ENCODE data around the gene FOXR1.
"Not testable (repeated sequence)": the region's sequence is repeated elsewhere in the genome, so short reads cannot be mapped to it uniquely, and the experiment has no call there.

The FOXR1 gene

DNA sequence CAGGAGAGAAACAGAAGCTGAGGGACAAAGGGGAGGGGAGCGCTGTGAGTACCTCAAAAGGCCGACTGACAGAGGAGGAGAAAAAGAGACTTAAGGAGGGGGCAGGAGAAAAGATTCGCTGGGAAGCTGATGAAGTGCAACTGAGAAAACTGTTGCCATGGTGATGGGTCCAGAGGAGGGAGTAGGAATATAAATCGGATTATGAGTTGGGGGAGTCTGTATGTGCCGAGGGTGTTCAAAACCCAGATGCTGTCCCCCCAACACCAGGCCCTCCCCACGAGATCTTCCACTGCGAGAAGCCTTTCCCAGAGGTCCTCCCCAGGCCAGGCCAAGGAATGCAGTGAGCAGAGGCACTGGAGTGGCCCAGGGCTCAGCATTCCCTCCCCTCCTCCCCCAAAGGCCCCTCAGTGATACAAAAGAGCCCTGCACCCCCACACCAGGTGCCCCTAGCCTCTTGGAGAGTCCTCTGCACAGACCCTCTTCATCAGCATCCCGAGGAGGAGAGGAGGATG lies 32.1 kb upstream of the FOXR1 start:
- DNase-seq = no peak
- in situ Hi-C loops (cut with MboI; ENCODE audit: low pct_unique_long_range_greater_than_20kb, low sequenced_read_pairs) = no loop called here

DNA sequence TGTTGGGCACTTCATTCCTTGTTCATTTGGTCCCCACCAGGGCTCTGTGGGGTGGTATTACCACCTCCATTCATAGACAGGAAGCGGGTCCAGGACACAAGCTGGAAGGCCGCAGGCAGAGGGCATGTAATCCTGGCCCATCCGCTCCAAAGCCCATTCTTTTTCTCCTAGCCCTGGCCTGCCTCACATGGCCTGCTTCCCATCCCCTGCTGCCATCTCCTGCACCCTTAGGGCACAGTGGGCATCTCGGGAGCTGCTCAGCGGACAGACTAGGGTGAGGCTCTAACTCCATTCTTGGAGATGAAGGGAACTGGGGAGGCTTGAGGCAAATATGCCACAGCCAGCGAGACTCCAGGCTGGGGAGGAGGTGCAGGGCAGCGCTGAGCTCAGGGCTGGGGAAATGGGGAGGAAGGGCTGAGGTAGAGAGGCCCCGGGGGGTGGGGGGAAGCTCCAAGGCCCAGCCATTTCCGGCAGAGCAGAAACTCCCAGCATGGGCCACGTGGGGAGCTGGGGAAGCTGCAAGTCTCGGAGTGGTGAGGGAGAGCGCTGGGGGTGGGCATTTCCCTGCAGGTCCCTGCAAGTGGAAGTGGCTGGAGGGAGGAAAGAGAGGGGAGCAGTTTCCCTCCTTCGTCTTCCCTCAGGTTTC lies 31.5 kb upstream of the FOXR1 start:
- in situ Hi-C loops (cut with MboI; ENCODE audit: low pct_unique_long_range_greater_than_20kb, low sequenced_read_pairs) = no loop called here
- DNase-seq = peak; percentile 91

- no peak for DNase-seq
- in situ Hi-C loops (cut with MboI; ENCODE audit: low pct_unique_long_range_greater_than_20kb, low sequenced_read_pairs) = no loop called here
These were observed 24.5 kb upstream of the FOXR1 start for GRCh38 chr11:118947091-118947490.

DNA sequence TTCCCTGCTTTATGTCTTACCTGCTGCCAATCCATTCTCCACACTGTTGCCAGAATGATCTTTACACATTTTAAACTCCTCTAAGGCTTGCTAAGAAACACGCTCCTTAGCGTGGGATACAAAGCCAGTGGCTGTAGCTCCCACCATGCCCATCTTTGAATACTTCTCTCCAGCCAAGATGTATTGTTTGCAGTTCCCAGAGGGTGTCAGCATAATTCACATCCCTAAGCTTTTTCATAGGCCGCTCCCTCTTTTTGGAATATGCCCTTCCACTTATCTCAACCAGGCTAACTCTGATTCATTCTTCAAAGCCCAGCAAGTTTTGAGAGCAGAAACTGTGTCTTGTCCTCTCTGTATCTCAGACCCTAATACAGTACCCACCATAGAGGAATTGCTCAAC lies 23.6 kb upstream of the FOXR1 start:
- DNase-seq = no peak
- in situ Hi-C loops (cut with MboI; ENCODE audit: low pct_unique_long_range_greater_than_20kb, low sequenced_read_pairs) = no loop called here

GRCh38 chr11:118953265-118953664 lies 18.3 kb upstream of the FOXR1 start:
- DNase-seq = peak; percentile 25
- in situ Hi-C loops (cut with MboI; ENCODE audit: low pct_unique_long_range_greater_than_20kb, low sequenced_read_pairs) = no loop called here

- in situ Hi-C loops (cut with MboI; ENCODE audit: low pct_unique_long_range_greater_than_20kb, low sequenced_read_pairs); DNase-seq: not testable (repeated sequence)
These were observed 17.6 kb upstream of the FOXR1 start for GRCh38 chr11:118953976-118954375.

GRCh38 chr11:118956094-118956846 lies 15.3 kb upstream of the FOXR1 start, which contains the start of gene UPK2:
UPK2 (plus strand) TSS chr11:118956298; CDS start chr11:118956351, 53 bp downstream.
- in situ Hi-C loops (cut with MboI; ENCODE audit: low pct_unique_long_range_greater_than_20kb, low sequenced_read_pairs) = no loop called here
- DNase-seq = peak; percentile 90

- no peak for DNase-seq
- in situ Hi-C loops (cut with MboI; ENCODE audit: low pct_unique_long_range_greater_than_20kb, low sequenced_read_pairs) = no loop called here
These were observed 14.6 kb upstream of the FOXR1 start for GRCh38 chr11:118956847-118957469.

GRCh38 chr11:118957549-118957948 lies 14.0 kb upstream of the FOXR1 start:
- DNase-seq = no peak
- in situ Hi-C loops (cut with MboI; ENCODE audit: low pct_unique_long_range_greater_than_20kb, low sequenced_read_pairs) = no loop called here

GRCh38 chr11:118957968-118958367 lies 13.6 kb upstream of the FOXR1 start:
- in situ Hi-C loops (cut with MboI; ENCODE audit: low pct_unique_long_range_greater_than_20kb, low sequenced_read_pairs) = no loop called here
- DNase-seq = no peak

- in situ Hi-C loops (cut with MboI; ENCODE audit: low pct_unique_long_range_greater_than_20kb, low sequenced_read_pairs) = no loop called here
- DNase-seq = no peak
These were observed 13.0 kb upstream of the FOXR1 start for GRCh38 chr11:118958577-118958976.

DNA sequence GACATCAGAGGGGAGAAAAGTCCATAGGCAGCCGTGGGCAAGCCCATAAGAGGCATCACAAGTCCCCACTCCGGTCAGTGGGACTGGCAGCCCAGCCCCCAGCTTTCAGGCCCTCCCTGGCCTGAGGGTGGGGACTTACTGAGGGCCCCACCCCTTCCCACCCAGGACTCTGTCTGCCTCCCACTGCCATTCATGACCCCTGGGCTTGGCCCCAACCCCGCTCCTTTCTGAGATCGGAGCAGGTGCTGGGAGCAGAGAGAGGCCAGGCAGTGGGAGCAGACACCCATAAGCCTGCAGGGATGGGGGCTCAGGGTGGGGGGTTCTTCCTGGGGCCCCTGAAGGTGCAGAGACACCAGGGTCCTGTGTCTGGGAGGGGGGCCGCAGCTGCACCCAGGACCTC lies 10.4 kb upstream of the FOXR1 start:
- no peak for DNase-seq
- in situ Hi-C loops (cut with MboI; ENCODE audit: low pct_unique_long_range_greater_than_20kb, low sequenced_read_pairs) = no loop called here

GRCh38 chr11:118961591-118961990 lies 10.0 kb upstream of the FOXR1 start:
- no peak for DNase-seq
- in situ Hi-C loops (cut with MboI; ENCODE audit: low pct_unique_long_range_greater_than_20kb, low sequenced_read_pairs) = no loop called here

- DNase-seq; in situ Hi-C loops (cut with MboI; ENCODE audit: low pct_unique_long_range_greater_than_20kb, low sequenced_read_pairs): not testable (repeated sequence)
These were observed 2.1 kb upstream of the FOXR1 start for GRCh38 chr11:118969508-118969907.

- in situ Hi-C loops (cut with MboI; ENCODE audit: low pct_unique_long_range_greater_than_20kb, low sequenced_read_pairs) = no loop called here
- DNase-seq = no peak
These were observed 2.4 kb downstream of the FOXR1 start for GRCh38 chr11:118973985-118974384.

DNA sequence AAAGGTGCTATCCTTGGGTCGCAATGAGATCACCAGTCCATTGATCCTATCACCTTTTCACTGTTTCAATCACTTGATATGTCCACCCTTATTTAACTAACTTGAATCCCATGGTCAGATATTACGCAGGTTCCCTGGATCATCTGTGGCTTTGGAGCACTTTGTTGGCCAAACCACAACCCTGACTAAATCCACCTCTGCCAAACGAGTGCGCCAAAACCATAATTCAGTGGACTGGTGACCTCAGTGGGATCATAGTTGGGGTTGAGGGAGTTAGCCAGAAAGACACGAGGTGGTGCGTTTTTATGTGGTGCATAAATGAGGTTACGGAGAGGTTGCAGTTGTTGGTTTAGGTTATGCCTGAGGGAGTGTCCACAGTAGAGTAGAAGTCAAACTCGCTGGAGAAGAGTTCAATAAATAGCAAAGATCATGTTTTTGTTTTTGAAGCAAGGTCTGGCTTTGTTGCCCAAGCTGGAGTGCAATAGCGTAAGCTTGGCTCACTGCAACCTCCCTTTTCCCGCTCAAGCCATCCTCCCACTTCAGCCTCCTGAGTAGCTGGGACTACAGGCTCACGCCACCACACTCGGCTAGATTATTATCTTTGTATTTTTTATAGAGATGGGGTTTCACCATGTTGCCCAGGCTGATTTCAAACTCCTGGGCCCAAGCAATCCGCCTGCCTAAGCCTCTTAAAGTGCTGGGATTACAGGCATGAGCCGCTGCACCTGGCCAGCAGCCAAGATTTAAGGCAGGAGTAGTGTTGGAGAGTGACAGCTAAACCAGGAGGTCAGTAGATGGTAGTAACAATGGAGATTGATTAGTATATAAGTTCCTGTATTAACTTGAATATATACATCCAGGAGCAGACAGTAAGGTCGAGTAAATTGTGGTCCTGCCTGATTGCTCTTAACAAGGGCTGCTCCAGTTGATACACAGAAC lies 4.5 kb downstream of the FOXR1 start:
- DNase-seq = no peak
- in situ Hi-C loops (cut with MboI; ENCODE audit: low pct_unique_long_range_greater_than_20kb, low sequenced_read_pairs) = no loop called here

GRCh38 chr11:118979434-118979833 lies 7.9 kb downstream of the FOXR1 start:
- in situ Hi-C loops (cut with MboI; ENCODE audit: low pct_unique_long_range_greater_than_20kb, low sequenced_read_pairs) = no loop called here
- peak; percentile 66 for DNase-seq

DNA sequence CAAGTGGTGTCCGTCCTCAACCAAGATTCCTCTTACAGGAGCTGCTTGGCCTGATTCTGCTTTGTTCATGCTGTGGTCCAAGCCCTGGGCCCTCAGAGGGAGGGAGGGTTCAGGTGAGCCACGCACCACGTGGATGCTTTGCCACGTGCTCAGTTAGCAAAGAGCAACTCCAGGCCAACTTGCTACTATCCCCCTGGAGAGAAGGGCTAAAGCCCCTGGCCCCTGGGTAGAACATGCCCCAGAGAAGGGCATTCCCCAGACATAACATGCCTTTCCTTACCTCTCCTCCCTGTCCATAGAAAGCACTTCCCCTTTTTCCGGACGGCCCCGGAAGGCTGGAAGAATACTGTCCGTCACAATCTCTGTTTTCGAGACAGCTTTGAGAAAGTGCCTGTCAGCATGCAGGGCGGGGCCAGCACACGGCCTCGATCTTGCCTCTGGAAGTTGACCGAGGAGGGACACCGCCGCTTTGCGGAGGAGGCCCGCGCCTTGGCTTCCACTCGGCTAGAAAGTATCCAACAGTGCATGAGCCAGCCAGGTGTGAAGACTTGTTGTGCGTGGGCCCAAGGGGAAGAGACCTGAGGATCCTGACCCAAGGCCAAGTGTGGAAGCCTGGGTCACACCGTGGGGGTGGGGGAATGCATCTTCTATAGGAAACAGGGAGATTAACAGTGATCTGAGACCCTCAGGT lies 8.8 kb downstream of the FOXR1 start:
- in situ Hi-C loops (cut with MboI; ENCODE audit: low pct_unique_long_range_greater_than_20kb, low sequenced_read_pairs) = no loop called here
- peak; percentile 87 for DNase-seq

Measured in KBM-7 (cell line).